Measurements from ENCODE around the gene DLG1. TPM values are rescaled to one million over a fixed set of nuclear protein-coding genes. Genes with fewer than 3 reads are reported as not detected.

The DLG1 gene
- total and polyA plus RNA-seq, 2 experiments from 2014 or later, result 54.8 to 128 TPM

DNA sequence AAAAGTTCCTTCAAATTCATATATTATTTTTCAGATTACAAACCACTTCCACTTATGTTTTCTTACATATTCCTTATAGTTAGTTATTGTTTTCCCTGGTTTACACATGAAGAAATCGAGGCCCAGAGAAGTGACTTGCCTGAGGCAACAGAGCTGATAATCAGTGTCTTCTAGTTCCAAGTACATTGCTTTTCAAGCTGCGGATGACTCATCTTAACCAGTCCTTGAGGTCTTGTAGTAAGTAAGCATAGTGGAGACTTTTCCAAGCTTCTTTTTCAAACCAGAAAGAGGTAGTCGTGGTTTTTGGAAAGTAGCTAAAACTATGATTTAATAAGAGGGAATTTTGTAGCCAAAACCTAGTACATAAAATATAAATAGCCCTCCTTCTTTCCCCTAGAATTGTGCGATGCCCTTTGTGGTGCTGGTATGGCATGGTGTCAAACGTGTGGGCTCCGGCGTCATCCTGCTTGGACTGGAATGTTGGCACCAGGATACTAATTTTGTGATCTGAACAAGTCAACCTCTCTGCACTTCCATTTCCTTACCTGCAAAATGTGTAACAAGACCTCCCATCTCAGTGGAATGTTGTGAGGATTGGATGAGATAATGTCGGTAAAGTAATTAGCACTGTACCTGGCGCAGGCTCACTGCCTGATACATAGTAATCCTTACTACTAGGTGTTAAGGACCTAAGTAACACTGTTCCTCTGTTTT is 19.0 kb upstream of the DLG1 start:
- no peaks in the 10 kb centered on the region for H3K9me3 ChIP-seq (ENCODE audit: low read depth)
- no peaks in the 10 kb centered on the region for H4K20me1 ChIP-seq (ENCODE audit: insufficient read depth, poor library complexity, severe bottlenecking)
- no peaks in the 10 kb centered on the region for H3K27me3 ChIP-seq
- DNase-seq (ENCODE audit: low spot score), result peak; percentile 72
- H3K4me1 ChIP-seq (ENCODE audit: insufficient read depth), result peaks cover 5% of the 10 kb centered on the region
- no peaks in the 10 kb centered on the region for H3K36me3 ChIP-seq (replicated peaks; ENCODE audit: insufficient read depth, low read depth)
- no peaks in the 10 kb centered on the region for H3K79me2 ChIP-seq
- 65% methylated on average over 9 of the region's 9 CpGs for WGBS (ENCODE audit: low lambda C conversion rate, missing lambda C conversion rate)
- peak overlapping the region; percentile 45 for H3K27ac ChIP-seq
- TF ChIP-seq, protein P1, sequence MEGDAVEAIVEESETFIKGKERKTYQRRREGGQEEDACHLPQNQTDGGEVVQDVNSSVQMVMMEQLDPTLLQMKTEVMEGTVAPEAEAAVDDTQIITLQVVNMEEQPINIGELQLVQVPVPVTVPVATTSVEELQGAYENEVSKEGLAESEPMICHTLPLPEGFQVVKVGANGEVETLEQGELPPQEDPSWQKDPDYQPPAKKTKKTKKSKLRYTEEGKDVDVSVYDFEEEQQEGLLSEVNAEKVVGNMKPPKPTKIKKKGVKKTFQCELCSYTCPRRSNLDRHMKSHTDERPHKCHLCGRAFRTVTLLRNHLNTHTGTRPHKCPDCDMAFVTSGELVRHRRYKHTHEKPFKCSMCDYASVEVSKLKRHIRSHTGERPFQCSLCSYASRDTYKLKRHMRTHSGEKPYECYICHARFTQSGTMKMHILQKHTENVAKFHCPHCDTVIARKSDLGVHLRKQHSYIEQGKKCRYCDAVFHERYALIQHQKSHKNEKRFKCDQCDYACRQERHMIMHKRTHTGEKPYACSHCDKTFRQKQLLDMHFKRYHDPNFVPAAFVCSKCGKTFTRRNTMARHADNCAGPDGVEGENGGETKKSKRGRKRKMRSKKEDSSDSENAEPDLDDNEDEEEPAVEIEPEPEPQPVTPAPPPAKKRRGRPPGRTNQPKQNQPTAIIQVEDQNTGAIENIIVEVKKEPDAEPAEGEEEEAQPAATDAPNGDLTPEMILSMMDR (IDR thresholded peaks at IDR 0.05; ENCODE audit: poor library complexity), result no peak
- TF ChIP-seq EZH2 (IDR thresholded peaks at IDR 0.05; ENCODE audit: borderline replicate concordance) (no peak), EZH2phosphoT487 (IDR thresholded peaks at IDR 0.05; ENCODE audit: low read depth, severe bottlenecking, unreplicated experiment) (no peak)
- H2AFZ ChIP-seq, result no peak overlapping the region
- no peak overlapping the region for H3K4me3 ChIP-seq
- H3K4me2 ChIP-seq, result no peak overlapping the region
- H3K9me2 ChIP-seq (replicated peaks; ENCODE audit: insufficient read depth), result no peaks in the 10 kb centered on the region

DNA sequence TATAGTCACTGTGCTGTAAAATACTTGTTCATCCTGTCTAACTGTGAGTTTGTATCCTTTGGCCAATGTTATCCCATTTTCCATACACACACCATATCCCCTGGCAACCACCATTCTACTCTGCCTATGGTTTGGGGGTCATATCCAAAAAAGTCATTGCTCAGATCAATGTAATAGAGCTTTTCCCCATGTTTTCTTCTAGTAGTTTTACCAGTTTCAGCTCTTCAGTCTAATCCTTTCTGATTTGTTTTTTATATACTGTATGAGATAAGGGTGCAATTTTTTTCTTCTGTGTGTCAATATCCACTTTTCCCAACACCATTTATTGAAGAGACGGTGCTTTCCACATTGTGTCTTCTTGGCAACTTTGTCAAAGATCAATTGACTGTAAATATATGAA is 14.0 kb upstream of the DLG1 start:
- Histone ChIP-seq H3K9me2 (replicated peaks; ENCODE audit: insufficient read depth) (no peaks in the 10 kb centered on the region), H3K36me3 (replicated peaks; ENCODE audit: insufficient read depth, low read depth) (no peaks in the 10 kb centered on the region), H3K4me3 (no peak overlapping the region), H3K4me2 (no peak overlapping the region), H3K27ac (no peak overlapping the region), H4K20me1 (ENCODE audit: insufficient read depth, poor library complexity, severe bottlenecking) (no peaks in the 10 kb centered on the region), H3K4me1 (ENCODE audit: insufficient read depth) (peaks cover 7% of the 10 kb centered on the region), H2AFZ (no peak overlapping the region), H3K27me3 (no peaks in the 10 kb centered on the region), H3K79me2 (no peaks in the 10 kb centered on the region), H3K9me3 (ENCODE audit: low read depth) (no peaks in the 10 kb centered on the region)
- WGBS (ENCODE audit: low lambda C conversion rate, missing lambda C conversion rate), result 88% methylated on average over 1 of the region's 1 CpG
- DNase-seq (ENCODE audit: low spot score), result no peak
- TF ChIP-seq EZH2 (IDR thresholded peaks at IDR 0.05; ENCODE audit: borderline replicate concordance), result no peak
- TF ChIP-seq EZH2phosphoT487 (IDR thresholded peaks at IDR 0.05; ENCODE audit: low read depth, severe bottlenecking, unreplicated experiment), result no peak
- TF ChIP-seq, protein P1 (IDR thresholded peaks at IDR 0.05; ENCODE audit: poor library complexity), result no peak

DNA sequence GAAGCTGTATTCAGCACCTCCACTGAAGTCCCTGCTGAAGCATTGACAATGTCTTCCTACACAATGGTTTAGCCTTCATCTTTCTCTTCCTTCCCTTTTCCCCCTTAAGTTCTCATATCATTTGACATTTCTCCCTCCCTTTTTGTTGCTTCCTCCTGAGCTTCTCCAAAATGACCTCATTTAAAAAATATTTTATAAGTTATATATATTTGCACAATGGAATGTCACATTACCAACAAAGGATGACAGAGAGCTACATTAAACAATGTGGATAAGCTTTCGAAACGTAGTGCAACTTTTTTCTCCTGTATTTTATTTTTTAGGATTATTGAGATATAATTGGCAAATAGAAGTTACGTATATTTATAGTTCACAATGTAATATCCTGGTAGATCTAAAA is 13.2 kb upstream of the DLG1 start:
- no peaks in the 10 kb centered on the region for H3K79me2 ChIP-seq
- WGBS (ENCODE audit: low lambda C conversion rate, missing lambda C conversion rate), result 96% methylated on average over 3 of the region's 3 CpGs
- no peak overlapping the region for H3K4me3 ChIP-seq
- no peaks in the 10 kb centered on the region for H4K20me1 ChIP-seq (ENCODE audit: insufficient read depth, poor library complexity, severe bottlenecking)
- no peaks in the 10 kb centered on the region for H3K9me3 ChIP-seq (ENCODE audit: low read depth)
- H3K4me2 ChIP-seq, result no peak overlapping the region
- no peaks in the 10 kb centered on the region for H3K9me2 ChIP-seq (replicated peaks; ENCODE audit: insufficient read depth)
- no peak overlapping the region for H2AFZ ChIP-seq
- no peak overlapping the region for H3K27ac ChIP-seq
- no peaks in the 10 kb centered on the region for H3K27me3 ChIP-seq
- H3K36me3 ChIP-seq (replicated peaks; ENCODE audit: insufficient read depth, low read depth), result no peaks in the 10 kb centered on the region
- TF ChIP-seq EZH2phosphoT487 (IDR thresholded peaks at IDR 0.05; ENCODE audit: low read depth, severe bottlenecking, unreplicated experiment) (no peak), EZH2 (IDR thresholded peaks at IDR 0.05; ENCODE audit: borderline replicate concordance) (no peak)
- TF ChIP-seq, protein P1 (IDR thresholded peaks at IDR 0.05; ENCODE audit: poor library complexity), result no peak
- H3K4me1 ChIP-seq (ENCODE audit: insufficient read depth), result peaks cover 6% of the 10 kb centered on the region
- no peak for DNase-seq (ENCODE audit: low spot score)
